Right lobe of liver (tissue), 6 donors: ENCODE results near the gene TNIP1. TPM values are rescaled to one million over a fixed set of nuclear protein-coding genes. Genes with fewer than 3 reads are reported as not detected.

Experiments used
- ATAC-seq, 4 donors: fragments of 200-7000 bp; cut with Tn5 transposase; one replicate each; pipeline ENCODE4 v1.9.1; 2020; ENCODE audit warnings: mild to moderate bottlenecking in 4 of 4, moderate library complexity in 4 of 4
- DNase-seq, 3 donors: peaks; one replicate each; pipeline ENCODE4 v3.0.0-alpha.2; 2020
- H3K27ac ChIP-seq, 3 donors: fragments of 200-600 bp; one replicate each; pipeline ENCODE4 v1.8.0; 2022
- H3K27me3 ChIP-seq, 2 donors: fragments of 200-600 bp; one replicate each; pipeline ENCODE4 v1.8.0; 2022
- H3K36me3 ChIP-seq, 4 donors: fragments of 200-600 bp; sonication (generic) in 1 of 4; one replicate each; pipeline versions ENCODE4 v1.5.1 to v1.8.0; 2017 to 2022; ENCODE audit warnings: control low read depth in 1 of 4
- H3K4me1 ChIP-seq, 4 donors: fragments of 200-600 bp; sonication (generic) in 1 of 4; one replicate each; pipeline versions ENCODE4 v1.5.1 to v1.8.0; 2017 to 2022; ENCODE audit warnings: control low read depth in 1 of 4
- H3K4me3 ChIP-seq, 3 donors: fragments of 200-600 bp; one replicate each; pipeline ENCODE4 v1.8.0; 2022
- H3K9me3 ChIP-seq, 4 donors: fragments of 200-600 bp; sonication (generic) in 1 of 4; one replicate each; pipeline versions ENCODE4 v1.5.1 to v1.8.0; 2017 to 2022; ENCODE audit warnings: control low read depth in 1 of 4
- POLR2A ChIP-seq: fragments of 450-650 bp; IDR thresholded peaks from one replicate; pipeline ENCODE4 v1.6.1; 2017; ENCODE audit warnings: antibody characterized with exemption, mild to moderate bottlenecking
- WGBS: methylation state at CpG from one replicate; pipeline ENCODE4 v1.1.6; 2018; ENCODE audit warnings: low coverage, low lambda C conversion rate; ENCODE audit not compliant: insufficient coverage; ENCODE audit errors: missing lambda C conversion rate; 5-methylcytosine and 5-hydroxymethylcytosine counted together
- intact Hi-C, 2 donors: fragments of 100-400 bp; cut with DNase I; formaldehyde crosslinking; loops; one replicate each; pipeline versions ENCODE4 v1.11.2 to v1.14.1; 2022
- total RNA-seq, 6 experiments: library from RNA; depleted of rRNA in 2 of 6; stranded (reverse); fragments of >200 nt in 2 of 6; fragmentation: NEBNext Ultra II Directional in 3 of 6; extraction: Animal tissue kit (Norgen Biotek cat#: 25700) in 3 of 6; gene quantifications; one replicate each; pipeline versions ENCODE4 v1.1.0 to v1.2.4, GENCODE V29; 2016 to 2023
- TF ChIP-seq, protein P1 (sequence below), 4 donors: fragments of 200-600 bp in 3 of 4; fragments of 450-650 bp in 1 of 4; IDR thresholded peaks; one replicate each; pipeline versions ENCODE4 v1.5.1 to v1.8.0; 2016 to 2022; ENCODE audit warnings: antibody characterized with exemption in 4 of 4, mild to moderate bottlenecking in 2 of 4
- donor health status: DM: no; HTN: yes; CAD: no.
- donor health status: DM: no; HTN: no; CAD: no.
- donor health status: DM: no; HTN: no; CAD: no.
- donor health status: DM: no; HTN: yes; CAD: no.
- donor health status: DM: no; HTN: yes; CAD: no.

The TNIP1 gene
- total RNA-seq, 6 experiments from 2014 or later, result 70.1 to 155 (median 79.1) TPM

- intact Hi-C loops, result no loop called here
- H3K27ac ChIP-seq, result no peak overlapping the region
- peaks cover 0 to 22% (median 8%) of the 10 kb centered on the region in 4 donors for H3K4me1 ChIP-seq
- no peaks in the 10 kb centered on the region for H3K27me3 ChIP-seq
- no peak overlapping the region for H3K4me3 ChIP-seq
- 90% methylated on average over 2 of the region's 25 CpGs for WGBS
- no peak for TF ChIP-seq POLR2A
- TF ChIP-seq, protein P1, sequence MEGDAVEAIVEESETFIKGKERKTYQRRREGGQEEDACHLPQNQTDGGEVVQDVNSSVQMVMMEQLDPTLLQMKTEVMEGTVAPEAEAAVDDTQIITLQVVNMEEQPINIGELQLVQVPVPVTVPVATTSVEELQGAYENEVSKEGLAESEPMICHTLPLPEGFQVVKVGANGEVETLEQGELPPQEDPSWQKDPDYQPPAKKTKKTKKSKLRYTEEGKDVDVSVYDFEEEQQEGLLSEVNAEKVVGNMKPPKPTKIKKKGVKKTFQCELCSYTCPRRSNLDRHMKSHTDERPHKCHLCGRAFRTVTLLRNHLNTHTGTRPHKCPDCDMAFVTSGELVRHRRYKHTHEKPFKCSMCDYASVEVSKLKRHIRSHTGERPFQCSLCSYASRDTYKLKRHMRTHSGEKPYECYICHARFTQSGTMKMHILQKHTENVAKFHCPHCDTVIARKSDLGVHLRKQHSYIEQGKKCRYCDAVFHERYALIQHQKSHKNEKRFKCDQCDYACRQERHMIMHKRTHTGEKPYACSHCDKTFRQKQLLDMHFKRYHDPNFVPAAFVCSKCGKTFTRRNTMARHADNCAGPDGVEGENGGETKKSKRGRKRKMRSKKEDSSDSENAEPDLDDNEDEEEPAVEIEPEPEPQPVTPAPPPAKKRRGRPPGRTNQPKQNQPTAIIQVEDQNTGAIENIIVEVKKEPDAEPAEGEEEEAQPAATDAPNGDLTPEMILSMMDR (IDR thresholded peaks at IDR 0.05), result no peak
- peaks cover 0 to 50% (median 27%) of the 10 kb centered on the region in 4 donors for H3K36me3 ChIP-seq
- ATAC-seq (no peak), DNase-seq (no peak)
- no peaks in the 10 kb centered on the region for H3K9me3 ChIP-seq
Observed at GRCh38 chr5:151056379-151057325, 24.2 kb downstream of the TNIP1 start.

- WGBS, result 88% methylated on average over 5 of the region's 6 CpGs
- ATAC-seq (no peak), DNase-seq (no peak)
- intact Hi-C loops, result no loop called here
- no peak overlapping the region for H3K27ac ChIP-seq
- TF ChIP-seq, protein P1 (IDR thresholded peaks at IDR 0.05), result no peak
- no peak for TF ChIP-seq POLR2A
- H3K27me3 ChIP-seq, result no peaks in the 10 kb centered on the region
- no peaks in the 10 kb centered on the region for H3K9me3 ChIP-seq
- H3K4me1 ChIP-seq, result peaks cover 0 to 12% (median 5%) of the 10 kb centered on the region in 4 donors
- H3K36me3 ChIP-seq, result peaks cover 0 to 51% (median 31%) of the 10 kb centered on the region in 4 donors
- no peak overlapping the region for H3K4me3 ChIP-seq
Observed at GRCh38 chr5:151055336-151055735, 25.5 kb downstream of the TNIP1 start.

DNA sequence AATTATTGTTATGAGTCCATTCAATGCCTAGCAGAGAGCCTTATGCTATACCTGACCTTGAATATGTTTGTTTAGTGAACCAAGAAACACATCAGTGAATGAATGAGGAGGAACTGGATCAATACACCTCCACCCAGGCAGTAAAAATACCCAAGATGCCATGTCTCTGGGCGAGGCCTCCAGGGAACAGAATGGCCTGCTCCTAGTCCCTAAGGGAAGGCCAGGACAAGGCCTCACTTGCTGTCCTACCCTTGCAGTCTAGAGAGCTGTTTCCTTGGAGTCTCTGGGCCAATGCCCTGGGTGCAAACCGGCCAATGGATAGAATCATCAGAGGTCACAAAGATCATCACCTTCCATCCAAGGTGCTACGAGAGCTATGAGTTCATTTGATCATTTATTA, 26.1 kb downstream of the TNIP1 start:
- TF ChIP-seq, protein P1 (IDR thresholded peaks at IDR 0.05), result no peak
- TF ChIP-seq POLR2A, result no peak
- Histone ChIP-seq H3K27ac (no peak overlapping the region), H3K36me3 (peaks cover 0 to 57% (median 32%) of the 10 kb centered on the region in 4 donors), H3K4me1 (peaks cover 0 to 7% (median 3%) of the 10 kb centered on the region in 4 donors), H3K4me3 (no peak overlapping the region), H3K9me3 (no peaks in the 10 kb centered on the region), H3K27me3 (no peaks in the 10 kb centered on the region)
- WGBS, result 89% methylated on average over 2 of the region's 3 CpGs
- DNase-seq, result no peak
- no peak for ATAC-seq
- intact Hi-C loops, result loop anchor here (5.0 kb wide), 2 partner anchors 63 to 113 kb away; no protein-coding TSS in a partner anchor

GRCh38 chr5:151053796-151054462, 26.9 kb downstream of the TNIP1 start:
- H3K4me3 ChIP-seq, result no peak overlapping the region
- intact Hi-C loops, result loop anchor here (5.0 kb wide), 2 partner anchors 63 to 113 kb away; no protein-coding TSS in a partner anchor
- peaks cover 0 to under 1% (median under 1%) of the 10 kb centered on the region in 4 donors for H3K4me1 ChIP-seq
- H3K27ac ChIP-seq, result no peak overlapping the region
- H3K36me3 ChIP-seq, result peaks cover 0 to 62% (median 33%) of the 10 kb centered on the region in 4 donors
- H3K27me3 ChIP-seq, result no peaks in the 10 kb centered on the region
- 69% methylated on average over 2 of the region's 4 CpGs for WGBS
- no peak for ATAC-seq
- no peaks in the 10 kb centered on the region for H3K9me3 ChIP-seq
- no peak for DNase-seq
- TF ChIP-seq POLR2A, result no peak
- TF ChIP-seq, protein P1 (IDR thresholded peaks at IDR 0.05), result no peak
